22Rv1 (cell line): ENCODE results near the gene NT5DC1.

Experiments
- H3K27ac ChIP-seq: fragments of 450-650 bp; 2 replicates; pipeline ENCODE4 v1.5.1; 2017
- CTCF ChIP-seq: fragments of 450-650 bp; IDR thresholded peaks from 2 replicates; pipeline ENCODE4 v1.5.1; 2017; ENCODE audit warnings: mild to moderate bottlenecking
- ZFX ChIP-seq: fragments of 450-650 bp; IDR thresholded peaks from 2 replicates; pipeline ENCODE4 v1.6.1; 2017; ENCODE audit warnings: antibody characterized with exemption, borderline replicate concordance

Gene NT5DC1

GRCh38 chr6:116286773-116287358 is 186.2 kb downstream of the NT5DC1 start:
- H3K27ac ChIP-seq = no peak overlapping the region
- no peak for TF ChIP-seq ZFX
- TF ChIP-seq CTCF = no peak

- H3K27ac ChIP-seq = no peak overlapping the region
- no peak for TF ChIP-seq ZFX
- TF ChIP-seq CTCF = peak; percentile 90
Measured at GRCh38 chr6:116287689-116288282, 187.1 kb downstream of the NT5DC1 start.

GRCh38 chr6:116289876-116290275 is 189.2 kb downstream of the NT5DC1 start:
- TF ChIP-seq CTCF = no peak
- TF ChIP-seq ZFX = no peak
- no peak overlapping the region for H3K27ac ChIP-seq

GRCh38 chr6:116290799-116291198 is 190.1 kb downstream of the NT5DC1 start:
- TF ChIP-seq ZFX (no peak), CTCF (no peak)
- no peak overlapping the region for H3K27ac ChIP-seq

- TF ChIP-seq CTCF (no peak), ZFX (no peak)
- no peak overlapping the region for H3K27ac ChIP-seq
Measured at GRCh38 chr6:116291701-116292396, 191.2 kb downstream of the NT5DC1 start.

GRCh38 chr6:116292553-116292952 is 191.9 kb downstream of the NT5DC1 start:
- TF ChIP-seq CTCF = no peak
- no peak for TF ChIP-seq ZFX
- H3K27ac ChIP-seq = no peak overlapping the region

- TF ChIP-seq ZFX (no peak), CTCF (no peak)
- no peak overlapping the region for H3K27ac ChIP-seq
Measured at GRCh38 chr6:116298273-116298672, 197.6 kb downstream of the NT5DC1 start.
